ENCODE measurements around the gene ZNF618.

ZNF618 gene, protein sequence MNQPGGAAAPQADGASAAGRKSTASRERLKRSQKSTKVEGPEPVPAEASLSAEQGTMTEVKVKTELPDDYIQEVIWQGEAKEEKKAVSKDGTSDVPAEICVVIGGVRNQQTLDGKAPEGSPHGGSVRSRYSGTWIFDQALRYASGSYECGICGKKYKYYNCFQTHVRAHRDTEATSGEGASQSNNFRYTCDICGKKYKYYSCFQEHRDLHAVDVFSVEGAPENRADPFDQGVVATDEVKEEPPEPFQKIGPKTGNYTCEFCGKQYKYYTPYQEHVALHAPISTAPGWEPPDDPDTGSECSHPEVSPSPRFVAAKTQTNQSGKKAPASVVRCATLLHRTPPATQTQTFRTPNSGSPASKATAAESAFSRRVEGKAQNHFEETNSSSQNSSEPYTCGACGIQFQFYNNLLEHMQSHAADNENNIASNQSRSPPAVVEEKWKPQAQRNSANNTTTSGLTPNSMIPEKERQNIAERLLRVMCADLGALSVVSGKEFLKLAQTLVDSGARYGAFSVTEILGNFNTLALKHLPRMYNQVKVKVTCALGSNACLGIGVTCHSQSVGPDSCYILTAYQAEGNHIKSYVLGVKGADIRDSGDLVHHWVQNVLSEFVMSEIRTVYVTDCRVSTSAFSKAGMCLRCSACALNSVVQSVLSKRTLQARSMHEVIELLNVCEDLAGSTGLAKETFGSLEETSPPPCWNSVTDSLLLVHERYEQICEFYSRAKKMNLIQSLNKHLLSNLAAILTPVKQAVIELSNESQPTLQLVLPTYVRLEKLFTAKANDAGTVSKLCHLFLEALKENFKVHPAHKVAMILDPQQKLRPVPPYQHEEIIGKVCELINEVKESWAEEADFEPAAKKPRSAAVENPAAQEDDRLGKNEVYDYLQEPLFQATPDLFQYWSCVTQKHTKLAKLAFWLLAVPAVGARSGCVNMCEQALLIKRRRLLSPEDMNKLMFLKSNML

DNA sequence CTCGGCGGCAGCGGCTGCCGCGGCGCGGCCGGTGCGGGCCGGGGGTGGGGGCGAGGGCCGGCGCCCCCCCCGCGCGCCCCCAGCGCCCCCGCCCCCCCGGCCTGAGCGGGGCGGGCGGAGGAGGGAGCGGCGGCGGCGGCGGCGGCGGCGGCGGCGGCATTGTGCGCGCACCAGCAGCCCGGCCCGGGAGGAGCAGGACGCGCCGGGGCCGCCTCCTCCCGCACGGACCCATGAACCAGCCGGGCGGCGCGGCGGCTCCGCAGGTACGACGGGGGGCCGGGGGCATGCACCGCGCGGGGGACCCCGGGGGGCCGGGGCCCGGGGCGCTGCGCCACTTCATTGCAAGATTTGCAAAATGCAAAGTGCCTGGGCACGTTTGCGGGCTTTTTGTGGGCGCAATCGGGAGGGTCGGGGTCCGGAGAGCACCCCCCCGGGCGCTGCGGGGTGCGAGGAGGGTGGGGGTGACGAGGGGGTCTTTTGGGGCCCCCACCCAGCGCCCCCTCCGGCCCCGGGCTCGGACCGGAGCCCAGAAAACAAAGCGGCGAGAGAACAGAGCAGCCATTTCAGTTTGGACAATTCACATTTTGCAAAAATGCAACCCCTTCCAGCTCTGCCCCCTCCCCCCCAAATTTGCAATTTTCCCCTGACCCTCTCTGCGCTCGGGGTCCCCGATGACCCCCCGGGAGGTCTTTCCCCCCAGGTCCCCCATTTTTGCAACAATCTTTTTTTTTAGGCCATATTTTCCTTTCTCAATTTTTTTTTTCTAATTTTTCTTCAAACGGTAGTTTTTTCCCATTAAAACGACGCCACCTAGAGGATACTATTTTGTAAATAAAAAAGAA is at the start of gene ZNF618:
ZNF618 (plus strand) TSS at position 159 of the 842 bp plus-strand sequence; CDS start at position 231, 72 bp downstream.
- DNase-seq: peak; percentile 27

DNA sequence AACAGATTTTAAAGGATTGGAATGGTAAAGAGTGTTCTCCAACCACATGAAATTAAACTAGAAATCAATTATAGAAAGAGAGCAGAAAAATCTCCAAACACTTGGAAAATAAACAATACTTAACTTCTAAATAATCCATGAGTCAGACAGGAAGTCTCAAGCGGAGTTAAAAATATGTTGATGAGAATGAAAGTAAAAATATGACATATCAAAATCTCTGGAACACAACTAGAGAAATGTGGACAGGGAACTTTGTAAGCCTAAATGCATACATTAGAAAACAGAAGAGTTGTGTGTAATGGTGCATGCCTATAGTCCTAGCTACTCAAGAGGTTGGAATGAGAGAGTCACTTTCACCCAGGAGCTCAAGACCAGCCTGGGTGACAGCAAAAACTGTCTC is 47.9 kb upstream of the ZNF618 start:
- no peak for DNase-seq

DNA sequence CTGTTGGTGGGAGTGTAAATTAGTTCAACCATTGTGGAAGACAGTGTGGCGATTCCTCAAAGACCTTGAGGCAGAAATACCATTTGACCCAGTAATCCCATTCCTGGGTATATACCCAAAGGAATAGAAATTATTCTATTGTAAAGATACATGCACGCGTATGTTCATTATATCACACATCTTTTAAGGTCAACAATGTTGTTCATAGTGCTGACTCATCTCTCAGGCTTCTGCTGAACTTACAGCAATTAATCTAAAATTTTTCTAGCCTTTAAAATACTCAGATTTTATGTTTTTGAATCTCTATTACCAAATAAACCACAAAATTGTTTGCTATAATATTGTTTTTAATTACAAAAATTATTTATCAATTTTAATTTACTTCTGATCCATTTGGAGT is 38.8 kb upstream of the ZNF618 start:
- no peak for DNase-seq

DNA sequence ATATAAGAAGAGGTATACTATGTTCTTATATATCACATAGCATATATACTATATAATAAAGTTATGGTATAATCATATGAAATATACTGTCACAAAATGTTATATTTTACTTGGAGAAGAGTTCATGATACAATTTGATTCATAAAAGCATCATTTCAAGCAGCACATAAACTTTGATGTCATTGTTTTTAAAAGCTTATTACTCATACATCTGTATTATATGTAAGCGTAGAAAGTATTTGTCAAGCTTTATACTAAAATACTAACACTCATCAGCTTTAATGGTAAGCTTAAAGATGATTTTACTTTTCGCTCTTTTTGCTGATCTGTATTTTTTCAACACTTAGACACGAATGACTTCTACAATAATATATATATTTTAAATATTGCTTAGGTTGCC is 34.0 kb upstream of the ZNF618 start:
- DNase-seq: no peak

DNA sequence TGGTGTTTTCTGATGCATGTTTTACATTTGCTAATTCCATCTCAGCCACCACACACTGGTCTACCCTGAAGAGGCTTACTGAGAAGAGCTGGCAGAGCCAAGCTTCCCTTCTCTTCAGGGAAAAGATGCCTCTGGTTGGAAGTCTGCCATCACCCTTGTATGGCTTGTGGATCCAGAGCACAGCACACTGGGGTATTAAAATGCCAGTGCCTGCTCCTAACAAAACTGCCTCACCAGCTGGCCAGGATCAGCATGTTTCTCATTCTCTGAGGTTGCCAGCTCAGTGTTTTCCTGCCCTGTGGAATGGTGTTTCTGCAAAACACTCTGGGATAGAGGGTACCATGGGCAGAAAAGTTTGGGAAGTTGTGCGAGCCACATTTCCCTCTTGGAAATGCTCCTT is 31.6 kb upstream of the ZNF618 start:
- DNase-seq: no peak

DNA sequence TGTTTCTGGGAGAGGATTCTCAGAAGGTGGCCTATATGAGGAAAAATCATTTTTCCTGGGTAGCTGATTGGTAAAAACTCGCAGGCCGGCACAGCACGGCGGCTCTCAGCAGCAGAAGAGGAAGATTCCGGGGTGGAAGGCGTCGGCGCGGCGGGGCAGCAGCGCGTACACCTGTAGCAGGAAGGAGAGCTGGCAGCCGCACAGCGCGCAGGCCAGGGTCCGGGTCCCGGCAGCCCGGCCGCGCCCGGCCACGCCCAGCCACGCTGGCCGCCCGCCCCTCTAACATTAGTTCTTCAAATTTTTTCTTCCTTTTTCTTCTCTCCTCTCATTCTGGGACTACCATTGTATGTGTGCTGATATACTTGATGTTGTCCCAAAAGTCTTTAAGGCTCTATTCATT is 24.8 kb upstream of the ZNF618 start:
- DNase-seq: no peak

DNA sequence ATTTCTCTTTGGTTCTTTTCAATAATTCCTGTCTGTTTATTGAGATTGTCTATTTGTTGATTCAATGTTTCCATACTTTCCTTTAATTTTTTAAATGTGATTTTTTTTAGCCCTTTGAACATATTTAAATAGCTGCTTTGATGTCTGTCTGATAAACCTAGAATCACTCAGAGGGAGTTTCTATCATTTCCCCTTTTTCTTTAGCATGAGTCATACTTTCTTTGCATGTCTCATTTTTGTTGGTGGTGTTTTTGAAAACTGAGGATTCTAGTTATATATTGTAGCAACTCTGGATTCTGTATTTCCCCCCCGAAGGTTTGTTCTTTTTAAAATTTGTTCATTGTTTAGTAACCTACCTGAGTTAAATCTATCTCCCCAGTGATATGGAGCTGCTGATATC is 24.2 kb upstream of the ZNF618 start:
- DNase-seq: no peak

DNA sequence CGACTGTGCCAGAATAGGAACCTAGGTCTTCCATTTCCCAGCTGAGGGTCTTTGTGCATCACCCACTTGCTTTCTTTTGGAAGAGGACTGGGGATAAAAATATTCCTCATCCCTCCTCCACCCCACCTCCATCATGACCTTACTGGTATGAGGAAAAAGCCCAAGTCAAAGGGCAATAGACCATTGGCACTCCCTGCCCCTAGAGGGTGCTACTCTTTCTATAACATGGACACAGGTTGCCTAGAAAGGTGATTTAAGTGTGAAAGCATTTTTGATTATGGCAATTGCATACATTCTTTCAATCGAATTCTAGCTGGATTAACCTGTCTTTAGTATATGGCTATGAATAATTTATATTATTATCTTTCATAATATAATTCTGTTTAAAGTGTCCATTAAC is 22.8 kb upstream of the ZNF618 start:
- DNase-seq: no peak

DNA sequence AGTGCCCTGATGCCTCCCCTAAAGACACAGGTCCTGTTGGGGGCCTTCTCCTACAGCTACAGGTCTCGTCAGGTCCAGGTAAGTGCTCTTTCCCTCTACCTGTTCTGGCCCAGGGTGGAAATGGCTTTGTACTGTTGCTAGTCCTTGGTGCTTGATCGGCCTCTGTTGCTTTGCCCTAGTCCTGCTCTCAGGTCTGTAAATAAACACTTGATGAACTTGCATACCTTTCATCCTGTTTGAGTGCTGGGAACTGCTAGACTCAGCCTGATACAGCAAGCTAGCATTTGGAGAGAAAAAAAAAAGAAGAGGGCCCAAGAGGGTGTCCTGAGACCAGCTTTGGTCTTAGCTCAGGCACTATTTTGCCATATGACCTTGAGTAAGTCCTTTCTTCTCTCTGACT is 21.8 kb upstream of the ZNF618 start:
- no peak for DNase-seq

DNA sequence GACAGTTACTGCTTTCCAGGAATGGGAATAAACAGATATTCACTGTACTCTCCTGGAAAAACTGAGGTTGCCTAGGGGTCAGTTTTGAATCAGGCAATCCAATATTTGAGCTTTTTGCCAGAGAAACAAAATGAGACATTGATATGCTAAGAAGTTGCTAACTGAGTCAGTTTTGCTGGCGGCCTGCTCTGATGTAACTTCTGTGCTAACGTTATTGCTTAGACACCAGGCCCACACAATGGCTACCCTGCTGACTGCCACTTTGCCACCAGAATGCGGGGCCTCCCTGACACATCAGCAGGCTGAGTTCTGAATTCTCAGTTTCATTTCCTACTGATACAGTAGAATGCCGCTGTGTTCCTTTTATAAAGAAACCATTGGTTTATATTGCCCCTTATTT is 18.2 kb upstream of the ZNF618 start:
- no peak for DNase-seq

DNA sequence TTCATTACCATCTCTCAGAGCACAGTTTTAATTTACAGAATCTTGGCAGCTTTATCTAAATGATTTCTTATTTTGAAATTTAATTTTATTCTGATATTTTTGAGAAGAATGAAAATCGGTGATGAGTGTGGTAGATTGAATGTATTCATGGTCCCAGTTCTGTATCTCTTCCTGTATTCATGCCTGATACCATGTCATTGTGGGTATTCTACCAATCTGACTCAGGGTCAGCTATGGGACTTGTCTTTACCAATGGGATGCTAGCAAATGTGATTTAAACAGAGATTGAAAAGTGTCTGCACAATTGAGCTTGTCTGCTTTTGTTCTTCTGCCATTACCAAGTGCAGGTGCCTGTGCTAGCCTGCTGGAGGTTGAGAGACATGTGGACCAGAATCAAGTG is 17.8 kb upstream of the ZNF618 start:
- no peak for DNase-seq

DNA sequence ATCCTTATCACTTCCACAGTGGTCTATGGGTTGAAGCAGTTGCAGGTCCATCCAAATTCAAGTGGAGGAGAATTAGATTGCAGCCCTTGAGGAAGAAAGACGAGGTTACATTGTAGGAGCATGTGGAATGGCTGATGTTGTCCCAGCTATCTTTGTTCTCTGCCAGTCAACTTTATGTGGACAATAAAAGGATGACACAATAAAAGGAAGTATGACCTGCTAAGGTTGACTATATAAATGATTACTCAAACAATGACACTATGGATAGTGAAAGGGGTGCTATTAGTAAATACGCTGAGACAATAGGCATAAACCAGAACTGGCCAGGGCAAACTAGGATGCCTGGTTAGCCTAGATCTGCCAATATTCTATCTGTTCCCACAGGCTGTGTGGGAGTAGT is 12.8 kb upstream of the ZNF618 start:
- DNase-seq: no peak

DNA sequence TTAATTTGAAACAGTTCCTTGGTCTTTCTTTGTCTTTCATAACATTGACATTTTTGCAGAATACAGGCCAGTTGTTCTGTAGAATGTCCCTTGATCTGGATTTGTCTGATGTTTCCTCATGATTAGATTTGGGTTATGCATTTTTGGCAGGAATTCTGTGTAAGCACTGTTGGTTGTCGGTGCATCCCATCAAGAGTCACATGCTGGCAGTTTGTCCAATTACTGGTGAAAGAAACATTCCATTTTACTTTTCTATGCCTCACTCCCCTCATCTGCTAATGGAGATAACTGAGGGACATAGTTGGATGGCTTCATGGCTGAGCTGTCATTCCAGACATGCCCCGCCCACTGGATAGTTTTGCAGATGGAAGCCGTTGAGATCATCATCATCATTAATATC is 7.6 kb upstream of the ZNF618 start:
- no peak for DNase-seq

DNA sequence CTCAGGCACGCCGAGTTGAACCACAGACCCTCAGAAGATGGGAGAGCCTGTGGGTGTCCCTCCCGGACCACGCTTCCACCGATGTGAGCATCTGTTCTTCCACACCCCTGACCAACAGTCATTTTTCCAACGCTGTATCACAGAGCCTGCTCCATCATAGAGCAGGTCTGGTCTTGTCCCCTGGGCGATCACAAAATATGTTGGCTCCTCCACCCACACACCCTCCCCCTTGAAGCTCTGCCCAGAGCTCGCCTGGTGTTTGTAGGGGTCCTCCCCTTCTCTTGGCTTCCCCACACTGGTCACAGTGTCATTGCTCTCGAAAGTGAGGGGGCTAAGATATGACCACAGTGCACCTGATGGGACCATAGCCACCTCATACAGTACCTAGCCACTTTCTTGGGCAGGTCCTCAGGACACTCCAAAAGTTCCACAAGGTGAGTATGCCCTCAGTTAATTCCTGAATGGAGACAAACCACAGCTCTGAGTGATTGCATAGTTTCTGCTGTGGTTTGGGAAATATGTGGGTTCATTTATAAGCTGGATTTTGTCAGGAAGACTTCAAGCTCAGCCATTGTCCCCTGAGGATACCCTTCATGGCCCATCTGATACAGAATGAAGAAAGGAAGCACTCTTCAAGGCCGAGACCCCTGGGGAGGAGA is 3.5 kb upstream of the ZNF618 start:
- no peak for DNase-seq

DNA sequence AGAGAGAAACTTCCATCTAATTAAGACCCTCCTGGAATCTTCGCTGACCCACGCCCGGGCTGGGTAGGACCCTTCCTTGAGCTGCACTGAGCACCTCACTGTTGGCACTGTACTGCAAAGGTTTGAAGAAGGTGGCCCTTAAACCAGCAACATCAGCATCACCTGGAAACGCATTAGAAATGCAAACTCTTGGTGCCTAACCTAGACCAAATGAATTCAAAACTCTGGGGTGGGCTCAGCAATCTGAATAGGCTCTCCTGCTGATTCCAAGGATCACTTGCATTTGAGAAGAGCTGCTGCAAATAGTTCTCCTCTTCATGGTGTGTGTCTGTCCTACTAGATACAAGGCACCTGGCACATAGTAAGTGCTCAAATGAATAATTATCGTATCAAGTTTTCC is 2.7 kb upstream of the ZNF618 start:
- DNase-seq: no peak

DNA sequence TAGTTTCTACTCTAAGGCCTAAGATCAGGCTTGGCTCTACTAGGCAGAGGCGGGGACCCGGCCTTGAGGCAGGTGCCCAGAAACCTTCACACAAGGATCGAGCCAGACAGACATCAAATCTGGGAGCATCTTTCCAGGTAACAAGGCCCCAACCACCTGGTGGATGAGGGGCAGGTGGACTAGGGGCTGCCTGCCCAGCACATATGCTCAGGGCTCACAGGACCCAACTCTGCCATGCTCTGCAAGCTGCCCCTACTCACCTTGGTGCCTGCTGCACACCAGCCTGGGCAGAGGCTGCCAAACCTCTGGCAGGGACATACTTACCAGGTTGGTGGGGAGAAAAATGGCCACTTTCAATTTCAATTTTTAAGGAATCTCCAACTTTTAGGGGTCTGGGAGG is 2.2 kb upstream of the ZNF618 start:
- no peak for DNase-seq

DNA sequence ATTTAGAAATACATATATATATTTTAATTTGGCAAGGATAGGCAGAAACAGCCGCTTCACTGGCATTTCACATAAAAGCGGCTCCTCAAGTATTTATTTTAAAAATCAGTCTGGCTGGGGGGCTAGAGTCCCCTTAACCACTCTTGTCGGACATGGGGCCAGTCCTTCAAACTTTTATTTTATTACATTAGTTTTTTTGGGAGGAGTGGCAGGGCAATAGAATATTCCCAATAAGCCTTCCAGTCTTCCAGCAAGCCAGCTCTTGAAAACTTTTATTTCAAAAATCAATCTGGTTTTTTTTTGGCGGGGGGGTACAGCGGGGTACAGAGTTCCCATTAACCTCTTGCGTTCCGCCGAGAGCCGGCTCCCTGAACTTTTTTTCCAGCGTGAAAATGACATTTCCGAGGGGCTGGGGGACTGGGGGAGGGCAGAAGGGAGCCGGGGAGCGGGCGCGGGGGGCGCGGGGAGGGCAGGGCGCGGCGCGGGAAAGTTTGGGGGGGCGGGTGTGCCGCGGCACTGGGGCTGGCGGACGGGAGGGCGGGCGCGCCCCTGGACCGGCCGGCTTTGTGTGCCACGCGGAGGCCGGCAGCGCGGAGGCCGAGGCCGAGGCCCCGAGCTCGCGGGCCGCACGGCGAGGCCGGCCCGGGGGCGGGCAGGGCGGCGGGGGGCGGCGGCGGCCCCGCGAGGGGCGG is 504 bp upstream of the ZNF618 start:
- DNase-seq: no peak

DNA sequence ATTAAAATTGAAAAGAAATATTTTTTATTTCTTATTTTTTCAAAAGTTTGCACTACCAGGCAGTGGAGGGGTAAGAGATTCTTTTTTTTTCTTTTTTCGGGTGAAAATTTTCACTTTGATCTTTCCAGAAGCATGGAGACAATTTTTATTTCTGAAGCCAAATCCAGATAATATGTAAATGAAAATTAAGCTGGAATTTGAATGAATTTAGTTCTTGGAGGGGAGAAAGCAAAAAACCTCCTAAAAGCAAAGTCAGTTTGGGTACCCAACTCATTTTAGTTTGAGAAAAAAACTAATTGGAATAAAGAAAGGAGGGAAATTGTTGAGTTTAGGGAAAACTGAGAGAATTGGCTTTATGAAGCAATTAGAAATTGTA is 872 bp downstream of the ZNF618 start:
- DNase-seq: no peak

DNA sequence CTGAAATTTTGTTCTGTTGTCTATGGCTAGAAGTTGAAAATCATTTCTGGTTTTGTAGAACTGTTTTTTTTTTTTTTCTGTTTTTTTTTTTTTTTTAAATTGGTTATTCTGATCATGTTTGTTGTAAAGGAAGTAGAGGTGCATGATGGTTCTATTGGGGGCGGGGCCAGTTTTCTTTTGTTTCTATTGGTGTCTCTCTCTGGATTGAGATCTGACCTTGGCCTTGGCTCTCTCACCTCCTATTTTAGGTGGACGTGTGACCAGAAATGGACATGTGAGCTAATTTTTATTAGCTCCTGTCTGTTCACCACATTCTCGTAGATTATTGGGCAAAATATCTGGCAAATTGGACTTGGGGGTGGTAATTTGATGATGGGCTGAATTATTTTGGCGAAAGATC is 3.2 kb downstream of the ZNF618 start:
- no peak for DNase-seq

DNA sequence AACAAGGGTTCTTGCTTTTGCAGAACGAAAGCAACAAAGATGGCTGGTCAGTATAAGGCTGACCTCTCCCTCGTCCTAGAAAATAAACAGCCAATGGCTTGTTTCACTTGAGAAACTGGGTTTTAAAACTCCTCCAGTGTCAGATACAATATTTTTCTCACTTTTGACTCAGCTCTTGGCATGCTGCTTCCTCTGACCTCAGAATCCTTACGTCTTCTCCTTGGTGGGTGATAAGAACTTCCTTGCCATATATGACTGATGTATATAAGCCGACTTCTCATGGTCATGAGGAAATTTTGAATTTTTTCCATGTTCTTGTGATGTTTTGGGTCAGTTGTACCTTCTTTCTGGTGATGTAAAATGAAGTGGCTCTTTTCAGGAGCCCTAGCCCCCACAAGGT is 3.8 kb downstream of the ZNF618 start:
- no peak for DNase-seq

DNA sequence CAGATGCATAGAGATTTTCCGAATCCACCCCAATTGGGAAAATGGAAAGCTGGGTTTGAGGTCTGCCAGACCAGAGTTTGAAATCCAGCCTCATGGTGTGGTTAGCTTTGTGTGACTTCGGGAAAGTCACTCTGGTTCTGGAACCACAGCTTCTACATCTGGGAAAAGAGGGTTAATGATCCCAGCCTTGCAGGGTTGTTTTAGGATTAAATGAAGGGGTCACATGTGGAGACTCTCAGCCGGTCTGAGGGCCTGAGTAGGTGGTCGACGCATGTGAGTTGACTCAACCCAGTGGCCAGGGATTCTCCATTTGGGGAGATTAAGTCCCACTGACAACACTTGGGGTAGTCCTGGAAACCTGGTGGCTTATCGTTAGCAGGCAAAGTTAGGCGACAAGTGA is 6.1 kb downstream of the ZNF618 start:
- DNase-seq: no peak

DNA sequence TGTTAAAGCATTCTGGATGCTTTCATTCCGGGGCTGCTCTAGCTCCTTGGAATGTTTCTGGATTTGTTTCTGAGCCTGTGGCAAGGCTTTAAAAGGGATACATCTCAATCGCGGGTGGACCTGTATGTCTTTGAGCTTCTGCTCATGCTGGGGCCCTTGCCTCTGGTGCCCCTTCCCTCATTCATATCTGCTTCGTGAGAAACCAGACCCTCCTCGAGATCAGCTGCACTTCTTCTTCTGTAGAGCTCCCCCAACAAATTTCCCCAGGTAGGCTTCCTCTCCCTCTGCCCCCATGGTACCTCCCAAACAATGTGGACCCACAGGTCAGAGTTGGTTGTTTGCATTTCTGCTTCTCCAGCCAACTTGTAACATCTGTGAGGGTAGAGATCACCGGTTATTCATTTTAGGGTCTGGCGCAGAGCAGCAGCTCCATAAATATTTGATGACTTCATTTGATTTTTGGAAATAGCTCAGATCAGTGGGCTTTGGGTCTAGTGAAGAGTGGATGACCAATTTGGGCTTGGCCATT is 6.6 kb downstream of the ZNF618 start:
- DNase-seq: no peak

Data from CD4-positive, alpha-beta T cell treated with Interleukin-6 for 4 hours (primary cell).